ENCODE data around the gene ESM1. TPM values are rescaled to one million over a fixed set of nuclear protein-coding genes. Genes with fewer than 3 reads are reported as not detected.

Gene ESM1
- polyA plus RNA-seq, 1 donor = 1.7 TPM

- DNase-seq (ENCODE audit: low read depth) = no peak
Observed at GRCh38 chr5:54986269-54986654, 869 bp upstream of the ESM1 start.

GRCh38 chr5:54981928-54982327, 3.5 kb downstream of the ESM1 start:
- DNase-seq (ENCODE audit: low read depth) = no peak

GRCh38 chr5:54975701-54976100, 9.7 kb downstream of the ESM1 start:
- DNase-seq (ENCODE audit: low read depth) = no peak

- DNase-seq (ENCODE audit: low read depth) = no peak
Observed at GRCh38 chr5:54969856-54970828, 15.3 kb downstream of the ESM1 start.

- no peak for DNase-seq (ENCODE audit: low read depth)
Observed at GRCh38 chr5:54969242-54969641, 16.2 kb downstream of the ESM1 start.

- DNase-seq (ENCODE audit: low read depth) = no peak
Observed at GRCh38 chr5:54965806-54966205, 19.6 kb downstream of the ESM1 start.

GRCh38 chr5:54964405-54964804, 21.0 kb downstream of the ESM1 start:
- no peak for DNase-seq (ENCODE audit: low read depth)

GRCh38 chr5:54959673-54960418, 25.5 kb downstream of the ESM1 start:
- no peak for DNase-seq (ENCODE audit: low read depth)

GRCh38 chr5:54956922-54957321, 28.5 kb downstream of the ESM1 start:
- no peak for DNase-seq (ENCODE audit: low read depth)

GRCh38 chr5:54947187-54947586, 38.2 kb downstream of the ESM1 start:
- DNase-seq (ENCODE audit: low read depth) = no peak

GRCh38 chr5:54946306-54946819, 39.0 kb downstream of the ESM1 start:
- no peak for DNase-seq (ENCODE audit: low read depth)

- peak; percentile 6 for DNase-seq (ENCODE audit: low read depth)
Observed at GRCh38 chr5:54944364-54944763, 41.0 kb downstream of the ESM1 start.

- DNase-seq (ENCODE audit: low read depth) = no peak
Observed at GRCh38 chr5:54942064-54942778, 43.2 kb downstream of the ESM1 start.

- DNase-seq (ENCODE audit: low read depth) = no peak
Observed at GRCh38 chr5:54936201-54936600, 49.2 kb downstream of the ESM1 start.

- no peak for DNase-seq (ENCODE audit: low read depth)
Observed at GRCh38 chr5:54932789-54933188, 52.6 kb downstream of the ESM1 start.

GRCh38 chr5:54930736-54931135, 54.7 kb downstream of the ESM1 start:
- no peak for DNase-seq (ENCODE audit: low read depth)

Other genes starting within 250 kb of the ESM1 start
- 0.16 TPM for gene GZMK, start 38.7 kb upstream of the ESM1 start, polyA plus RNA-seq (ENCODE audit: insufficient read length)
- 0.67 TPM for gene GZMA, start 117.1 kb upstream of the ESM1 start, polyA plus RNA-seq (ENCODE audit: insufficient read length)
- gene GPX8, start 174.6 kb upstream of the ESM1 start, polyA plus RNA-seq (ENCODE audit: insufficient read length) = 48.7 TPM
- gene CDC20B, start 187.6 kb upstream of the ESM1 start, polyA plus RNA-seq (ENCODE audit: insufficient read length) = not detected
- not detected for gene MCIDAS, start 241.7 kb upstream of the ESM1 start, polyA plus RNA-seq (ENCODE audit: insufficient read length)
- not detected for gene CCNO, start 248.0 kb upstream of the ESM1 start, polyA plus RNA-seq (ENCODE audit: insufficient read length)